ENCODE results near the gene CCDC106. TPM values are rescaled to one million over a fixed set of nuclear protein-coding genes. Genes with fewer than 3 reads are reported as not detected.

Gene CCDC106
- total RNA-seq, 1 experiment from 2014 or later: 17.4 TPM

DNA sequence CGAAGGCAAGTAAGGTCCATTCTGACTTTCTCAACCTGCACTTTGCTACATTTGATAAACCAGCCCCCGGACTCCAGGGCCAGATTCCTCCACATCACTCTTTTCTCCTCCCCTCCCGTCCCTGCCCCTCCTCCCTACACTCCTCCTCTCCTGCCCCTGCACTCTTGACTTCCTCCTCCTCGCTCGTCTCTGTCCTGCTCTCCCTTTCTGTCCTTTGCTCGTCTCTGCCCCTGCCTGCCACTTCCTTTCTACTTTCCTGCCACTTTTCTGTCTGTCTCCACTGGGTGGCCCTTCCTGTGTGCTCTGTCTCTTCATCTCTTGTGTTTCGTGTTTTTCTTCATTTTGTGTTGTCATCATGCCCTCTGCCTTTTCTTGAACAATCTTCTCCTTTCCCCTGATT, 13.8 kb downstream of the CCDC106 start:
- no peak for DNase-seq
- Mint-ChIP-seq H3K4me1 (ENCODE audit: low read depth, unreplicated experiment) (peaks cover 20% of the 10 kb centered on the region), H3K9me3 (ENCODE audit: unreplicated experiment) (no peaks in the 10 kb centered on the region), H3K4me3 (ENCODE audit: unreplicated experiment) (no peak overlapping the region), H3K36me3 (ENCODE audit: insufficient read depth, unreplicated experiment) (peaks cover 71% of the 10 kb centered on the region), H3K27me3 (ENCODE audit: insufficient read depth, unreplicated experiment) (no peaks in the 10 kb centered on the region), H3K27ac (ENCODE audit: unreplicated experiment) (no peak overlapping the region)
- Histone ChIP-seq H3K27me3 (replicated peaks; ENCODE audit: control insufficient read depth, insufficient read depth, low read length) (no peaks in the 10 kb centered on the region), H3K4me3 (ENCODE audit: low read depth, low read length) (no peak overlapping the region), H3K9me3 (no peaks in the 10 kb centered on the region), H3K36me3 (ENCODE audit: control insufficient read depth, insufficient read depth, low read length) (peaks cover 22% of the 10 kb centered on the region), H3K4me1 (peaks cover 13% of the 10 kb centered on the region)
- no TSS peak for BruUV-seq (replicated peaks)
- intact Hi-C loops (cut with micrococcal nuclease; ENCODE audit: unreplicated experiment): no loop called here
- POLR2A ChIA-PET: no interaction called here
- TF ChIP-seq, protein P1, sequence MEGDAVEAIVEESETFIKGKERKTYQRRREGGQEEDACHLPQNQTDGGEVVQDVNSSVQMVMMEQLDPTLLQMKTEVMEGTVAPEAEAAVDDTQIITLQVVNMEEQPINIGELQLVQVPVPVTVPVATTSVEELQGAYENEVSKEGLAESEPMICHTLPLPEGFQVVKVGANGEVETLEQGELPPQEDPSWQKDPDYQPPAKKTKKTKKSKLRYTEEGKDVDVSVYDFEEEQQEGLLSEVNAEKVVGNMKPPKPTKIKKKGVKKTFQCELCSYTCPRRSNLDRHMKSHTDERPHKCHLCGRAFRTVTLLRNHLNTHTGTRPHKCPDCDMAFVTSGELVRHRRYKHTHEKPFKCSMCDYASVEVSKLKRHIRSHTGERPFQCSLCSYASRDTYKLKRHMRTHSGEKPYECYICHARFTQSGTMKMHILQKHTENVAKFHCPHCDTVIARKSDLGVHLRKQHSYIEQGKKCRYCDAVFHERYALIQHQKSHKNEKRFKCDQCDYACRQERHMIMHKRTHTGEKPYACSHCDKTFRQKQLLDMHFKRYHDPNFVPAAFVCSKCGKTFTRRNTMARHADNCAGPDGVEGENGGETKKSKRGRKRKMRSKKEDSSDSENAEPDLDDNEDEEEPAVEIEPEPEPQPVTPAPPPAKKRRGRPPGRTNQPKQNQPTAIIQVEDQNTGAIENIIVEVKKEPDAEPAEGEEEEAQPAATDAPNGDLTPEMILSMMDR (IDR thresholded peaks at IDR 0.05; ENCODE audit: insufficient read depth in 1 of 2, low read depth in 1 of 2, low read length in 1 of 2, severe bottlenecking in 1 of 2, unreplicated experiment in 1 of 2): no peak
- CTCF ChIA-PET: no interaction called here

DNA sequence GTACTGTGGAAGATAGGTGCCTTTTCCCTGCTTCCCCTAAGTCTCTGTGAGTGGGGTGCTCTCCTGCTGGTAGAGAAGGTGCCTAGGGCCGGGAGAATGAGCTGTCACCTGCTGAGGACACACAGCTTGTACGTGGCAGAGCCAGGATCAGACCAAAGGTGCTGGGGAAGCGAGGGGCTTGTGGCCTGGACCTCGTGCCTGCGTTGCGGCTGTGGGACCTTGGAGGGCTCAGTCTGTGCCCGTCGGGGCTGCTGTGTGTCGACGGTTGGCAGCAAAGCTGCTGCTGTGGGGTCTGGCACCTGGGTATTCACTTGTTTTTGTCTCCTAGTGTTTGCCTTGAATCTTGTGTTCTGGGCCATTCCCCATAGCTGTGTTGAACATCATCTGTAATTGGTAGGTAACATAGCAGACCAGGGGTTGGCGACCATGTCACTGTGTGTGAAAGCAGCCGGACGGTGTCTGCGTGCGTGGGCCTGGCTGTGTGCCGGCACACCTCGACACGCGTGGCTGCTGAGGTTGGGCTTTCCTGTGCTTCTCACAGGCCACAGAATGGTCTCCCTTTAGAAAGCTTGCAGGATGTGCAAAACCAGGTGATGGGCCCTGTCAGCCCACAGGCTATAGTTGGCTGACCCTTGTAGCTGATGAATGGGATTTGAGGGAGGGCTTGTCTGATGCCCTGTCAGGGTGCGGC, 16.0 kb downstream of the CCDC106 start:
- TF ChIP-seq, protein P1 (IDR thresholded peaks at IDR 0.05; ENCODE audit: insufficient read depth in 1 of 2, low read depth in 1 of 2, low read length in 1 of 2, severe bottlenecking in 1 of 2, unreplicated experiment in 1 of 2): no peak
- no peak overlapping the region for H3K4me3 Mint-ChIP-seq (ENCODE audit: unreplicated experiment)
- CTCF ChIA-PET: no interaction called here
- no peak overlapping the region for H3K27ac Mint-ChIP-seq (ENCODE audit: unreplicated experiment)
- no peaks in the 10 kb centered on the region for H3K27me3 Mint-ChIP-seq (ENCODE audit: insufficient read depth, unreplicated experiment)
- peaks cover 88% of the 10 kb centered on the region for H3K36me3 Mint-ChIP-seq (ENCODE audit: insufficient read depth, unreplicated experiment)
- Histone ChIP-seq H3K4me1 (peaks cover 32% of the 10 kb centered on the region), H3K9me3 (no peaks in the 10 kb centered on the region), H3K27me3 (replicated peaks; ENCODE audit: control insufficient read depth, insufficient read depth, low read length) (no peaks in the 10 kb centered on the region), H3K36me3 (ENCODE audit: control insufficient read depth, insufficient read depth, low read length) (peaks cover 24% of the 10 kb centered on the region), H3K4me3 (ENCODE audit: low read depth, low read length) (no peak overlapping the region)
- no peaks in the 10 kb centered on the region for H3K9me3 Mint-ChIP-seq (ENCODE audit: unreplicated experiment)
- peaks cover 33% of the 10 kb centered on the region for H3K4me1 Mint-ChIP-seq (ENCODE audit: low read depth, unreplicated experiment)
- POLR2A ChIA-PET: no interaction called here
- no peak for DNase-seq
- BruUV-seq (replicated peaks): no TSS peak
- intact Hi-C loops (cut with micrococcal nuclease; ENCODE audit: unreplicated experiment): no loop called here

DNA sequence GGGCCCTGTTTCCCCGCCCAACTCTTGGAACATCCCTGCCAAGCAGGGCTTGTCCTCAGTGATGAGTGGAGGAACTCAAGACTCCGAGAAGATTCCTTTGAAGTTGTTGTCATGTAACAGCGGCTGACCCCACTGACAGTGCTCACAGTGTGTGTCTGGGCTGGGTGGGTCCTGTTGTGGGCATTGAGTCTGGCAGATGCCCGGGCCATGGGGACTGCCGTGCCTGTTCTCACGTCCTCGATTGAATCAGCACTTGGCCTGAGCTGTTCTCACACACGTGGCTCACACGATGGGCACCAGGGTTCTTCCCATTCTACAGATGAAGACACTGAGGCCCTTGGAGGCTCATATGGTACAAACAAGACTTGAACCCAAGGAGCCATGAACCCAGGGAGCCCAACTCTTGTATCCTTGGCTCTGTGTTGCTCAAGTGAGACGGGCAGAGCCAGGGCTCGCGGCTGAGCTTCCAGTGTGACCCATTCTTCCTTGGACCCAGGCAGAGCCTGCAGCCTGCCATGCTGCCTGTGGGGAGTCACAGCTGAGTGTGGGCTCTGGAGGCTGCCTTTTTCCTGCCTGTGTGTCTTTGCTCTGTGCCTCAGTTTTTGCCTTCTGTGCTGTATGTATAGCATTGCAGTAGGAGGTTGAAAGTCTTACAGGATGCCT, 18.5 kb downstream of the CCDC106 start:
- H3K36me3 ChIP-seq (ENCODE audit: control insufficient read depth, insufficient read depth, low read length): peaks cover 34% of the 10 kb centered on the region
- H3K4me3 Mint-ChIP-seq (ENCODE audit: unreplicated experiment): peak overlapping the region; percentile 69
- TF ChIP-seq, protein P1 (IDR thresholded peaks at IDR 0.05; ENCODE audit: insufficient read depth in 1 of 2, low read depth in 1 of 2, low read length in 1 of 2, severe bottlenecking in 1 of 2, unreplicated experiment in 1 of 2): no peak
- POLR2A ChIA-PET: interaction anchor here (2.0 kb wide), 1 partner anchor 12 kb away, joined by 15 read pairs; the partner anchor contains the start of gene U2AF2
- DNase-seq: no peak
- intact Hi-C loops (cut with micrococcal nuclease; ENCODE audit: unreplicated experiment): no loop called here
- BruUV-seq (replicated peaks): no TSS peak
- peaks cover 43% of the 10 kb centered on the region for H3K4me1 Mint-ChIP-seq (ENCODE audit: low read depth, unreplicated experiment)
- no peaks in the 10 kb centered on the region for H3K9me3 Mint-ChIP-seq (ENCODE audit: unreplicated experiment)
- H3K9me3 ChIP-seq: no peaks in the 10 kb centered on the region
- H3K36me3 Mint-ChIP-seq (ENCODE audit: insufficient read depth, unreplicated experiment): peaks cover 99% of the 10 kb centered on the region
- H3K4me1 ChIP-seq: peaks cover 33% of the 10 kb centered on the region
- H3K4me3 ChIP-seq (ENCODE audit: low read depth, low read length): no peak overlapping the region
- no peaks in the 10 kb centered on the region for H3K27me3 Mint-ChIP-seq (ENCODE audit: insufficient read depth, unreplicated experiment)
- CTCF ChIA-PET: interaction anchor here (0.5 kb wide), 1 partner anchor 50 kb away, joined by 7 read pairs; no protein-coding TSS in a partner anchor
- H3K27me3 ChIP-seq (replicated peaks; ENCODE audit: control insufficient read depth, insufficient read depth, low read length): no peaks in the 10 kb centered on the region
- H3K27ac Mint-ChIP-seq (ENCODE audit: unreplicated experiment): peak overlapping the region; percentile 91
